Activated CD4-positive, alpha-beta memory T cell treated with anti-CD3 and anti-CD28 coated beads, Interleukin-2, amount 10 ng/mL, durations not matched to agents 7 days and 5 days (primary cell): ENCODE measurements around the gene FOXN3. TPM values are rescaled to one million over a fixed set of nuclear protein-coding genes. Genes with fewer than 3 reads are reported as not detected.

Source experiments
- CTCF ChIA-PET: fragments of 350-600 bp; sonication (Branson Sonifier 250); formaldehyde crosslinking; loops from one replicate; lab custom pipeline; 2021; ENCODE audit warnings: antibody characterized with exemption, inconsistent platforms; lab: Charles Lee
- POLR2A ChIA-PET: fragments of 350-600 bp; sonication (Branson Sonifier 250); formaldehyde crosslinking; loops from one replicate; lab custom pipeline; 2021; ENCODE audit warnings: antibody characterized with exemption; lab: Charles Lee
- DNase-seq: peaks from one replicate; pipeline ENCODE4 v3.0.0-alpha.2; 2020
- H3K27ac Mint-ChIP-seq: one replicate; pipeline ENCODE4 v1.8.0; 2021; ENCODE audit warnings: mild to moderate bottlenecking, mixed read lengths
- H3K27me3 Mint-ChIP-seq: one replicate; pipeline ENCODE4 v1.8.0; 2021; ENCODE audit warnings: mixed read lengths
- H3K36me3 Mint-ChIP-seq: one replicate; pipeline ENCODE4 v1.8.0; 2021; ENCODE audit warnings: low read depth, mixed read lengths
- H3K4me1 Mint-ChIP-seq: one replicate; pipeline ENCODE4 v1.8.0; 2021; ENCODE audit warnings: mixed read lengths
- H3K4me3 Mint-ChIP-seq: one replicate; pipeline ENCODE4 v1.8.0; 2021; ENCODE audit warnings: mild to moderate bottlenecking, mixed read lengths
- H3K9me3 Mint-ChIP-seq: one replicate; pipeline ENCODE4 v1.8.0; 2021; ENCODE audit warnings: mixed read lengths
- total RNA-seq, 2 experiments: library from RNA; stranded (reverse); gene quantifications; one replicate each; pipeline ENCODE4 v1.2.3, GENCODE V29; 2021

Gene FOXN3
- total RNA-seq, 2 experiments from 2014 or later, result 73.1 to 78.3 TPM

GRCh38 chr14:89267656-89268055 lies 149.4 kb downstream of the FOXN3 start:
- Mint-ChIP-seq H3K27me3 (no peaks in the 10 kb centered on the region), H3K4me3 (no peak overlapping the region), H3K27ac (no peak overlapping the region), H3K4me1 (no peaks in the 10 kb centered on the region), H3K36me3 (peaks cover 8% of the 10 kb centered on the region), H3K9me3 (no peaks in the 10 kb centered on the region)
- DNase-seq, result no peak
- POLR2A ChIA-PET, result no interaction called here
- CTCF ChIA-PET, result no interaction called here

- Mint-ChIP-seq H3K27me3 (no peaks in the 10 kb centered on the region), H3K4me1 (no peaks in the 10 kb centered on the region), H3K36me3 (peaks cover 8% of the 10 kb centered on the region), H3K4me3 (no peak overlapping the region), H3K27ac (no peak overlapping the region), H3K9me3 (no peaks in the 10 kb centered on the region)
- no peak for DNase-seq
- ChIA-PET CTCF (no interaction called here), POLR2A (no interaction called here)
Measured at GRCh38 chr14:89267163-89267562, 149.9 kb downstream of the FOXN3 start.

GRCh38 chr14:89266754-89267153 lies 150.3 kb downstream of the FOXN3 start:
- Mint-ChIP-seq H3K27ac (no peak overlapping the region), H3K9me3 (no peaks in the 10 kb centered on the region), H3K27me3 (no peaks in the 10 kb centered on the region), H3K4me1 (no peaks in the 10 kb centered on the region), H3K36me3 (peaks cover 8% of the 10 kb centered on the region), H3K4me3 (no peak overlapping the region)
- no peak for DNase-seq
- POLR2A ChIA-PET, result no interaction called here
- CTCF ChIA-PET, result no interaction called here

- ChIA-PET POLR2A (no interaction called here), CTCF (no interaction called here)
- DNase-seq, result no peak
- H3K4me1 Mint-ChIP-seq, result no peaks in the 10 kb centered on the region
- H3K36me3 Mint-ChIP-seq, result peaks cover 8% of the 10 kb centered on the region
- no peak overlapping the region for H3K27ac Mint-ChIP-seq
- no peak overlapping the region for H3K4me3 Mint-ChIP-seq
- no peaks in the 10 kb centered on the region for H3K9me3 Mint-ChIP-seq
- H3K27me3 Mint-ChIP-seq, result no peaks in the 10 kb centered on the region
Measured at GRCh38 chr14:89265234-89265633, 151.8 kb downstream of the FOXN3 start.

GRCh38 chr14:89264196-89264800 lies 152.7 kb downstream of the FOXN3 start:
- POLR2A ChIA-PET, result no interaction called here

GRCh38 chr14:89262041-89262440 lies 155.0 kb downstream of the FOXN3 start:
- Mint-ChIP-seq H3K9me3 (no peaks in the 10 kb centered on the region), H3K4me3 (no peak overlapping the region), H3K4me1 (no peaks in the 10 kb centered on the region), H3K27ac (no peak overlapping the region), H3K27me3 (no peaks in the 10 kb centered on the region), H3K36me3 (peaks cover 14% of the 10 kb centered on the region)
- no peak for DNase-seq
- CTCF ChIA-PET, result no interaction called here
- POLR2A ChIA-PET, result no interaction called here

More at GRCh38 chr14:89264196-89264800, 152.7 kb downstream of the FOXN3 start:
- no peak for DNase-seq
- H3K27me3 Mint-ChIP-seq, result no peaks in the 10 kb centered on the region
- no peak overlapping the region for H3K27ac Mint-ChIP-seq
- CTCF ChIA-PET, result no interaction called here
- no peaks in the 10 kb centered on the region for H3K9me3 Mint-ChIP-seq
- peaks cover 8% of the 10 kb centered on the region for H3K36me3 Mint-ChIP-seq
- no peak overlapping the region for H3K4me3 Mint-ChIP-seq
- H3K4me1 Mint-ChIP-seq, result no peaks in the 10 kb centered on the region

- H3K4me3 Mint-ChIP-seq, result no peak overlapping the region
- CTCF ChIA-PET, result no interaction called here
- no peaks in the 10 kb centered on the region for H3K4me1 Mint-ChIP-seq
- no peaks in the 10 kb centered on the region for H3K9me3 Mint-ChIP-seq
- no peak for DNase-seq
- POLR2A ChIA-PET, result interaction anchor here (1.0 kb wide), 2 partner anchors 9 to 434 kb away, joined by 3 read pairs; no protein-coding TSS in a partner anchor
- H3K36me3 Mint-ChIP-seq, result peaks cover 9% of the 10 kb centered on the region
- no peaks in the 10 kb centered on the region for H3K27me3 Mint-ChIP-seq
- H3K27ac Mint-ChIP-seq, result no peak overlapping the region
Measured at GRCh38 chr14:89260898-89261297, 156.1 kb downstream of the FOXN3 start.

- Mint-ChIP-seq H3K4me1 (no peaks in the 10 kb centered on the region), H3K9me3 (no peaks in the 10 kb centered on the region), H3K27ac (no peak overlapping the region), H3K4me3 (no peak overlapping the region), H3K36me3 (peaks cover 9% of the 10 kb centered on the region), H3K27me3 (no peaks in the 10 kb centered on the region)
- ChIA-PET POLR2A (interaction anchor here (1.0 to 1.3 kb wide), 2 partner anchors 10 to 23 kb away, joined by 3 read pairs; no protein-coding TSS in a partner anchor), CTCF (no interaction called here)
- DNase-seq, result no peak
Measured at GRCh38 chr14:89259951-89260609, 157.0 kb downstream of the FOXN3 start.

- ChIA-PET CTCF (no interaction called here), POLR2A (interaction anchor here (1.3 kb wide), 1 partner anchor 25 kb away, joined by 3 read pairs; no protein-coding TSS in a partner anchor)
- Mint-ChIP-seq H3K9me3 (no peaks in the 10 kb centered on the region), H3K36me3 (peaks cover 12% of the 10 kb centered on the region), H3K4me1 (no peaks in the 10 kb centered on the region), H3K27ac (no peak overlapping the region), H3K27me3 (no peaks in the 10 kb centered on the region), H3K4me3 (no peak overlapping the region)
- no peak for DNase-seq
Measured at GRCh38 chr14:89258728-89259273, 158.2 kb downstream of the FOXN3 start.

- Mint-ChIP-seq H3K9me3 (no peaks in the 10 kb centered on the region), H3K36me3 (peaks cover 25% of the 10 kb centered on the region), H3K27me3 (no peaks in the 10 kb centered on the region), H3K27ac (no peak overlapping the region), H3K4me3 (no peak overlapping the region), H3K4me1 (no peaks in the 10 kb centered on the region)
- DNase-seq, result no peak
- CTCF ChIA-PET, result no interaction called here
- POLR2A ChIA-PET, result no interaction called here
Measured at GRCh38 chr14:89256951-89257350, 160.1 kb downstream of the FOXN3 start.

- Mint-ChIP-seq H3K4me1 (no peaks in the 10 kb centered on the region), H3K27ac (no peak overlapping the region), H3K27me3 (no peaks in the 10 kb centered on the region), H3K9me3 (no peaks in the 10 kb centered on the region), H3K4me3 (no peak overlapping the region), H3K36me3 (peaks cover 28% of the 10 kb centered on the region)
- POLR2A ChIA-PET, result no interaction called here
- no peak for DNase-seq
- CTCF ChIA-PET, result no interaction called here
Measured at GRCh38 chr14:89256283-89256682, 160.8 kb downstream of the FOXN3 start.

- DNase-seq, result no peak
- CTCF ChIA-PET, result no interaction called here
- H3K27me3 Mint-ChIP-seq, result no peaks in the 10 kb centered on the region
- no peak overlapping the region for H3K27ac Mint-ChIP-seq
- POLR2A ChIA-PET, result no interaction called here
- H3K4me3 Mint-ChIP-seq, result no peak overlapping the region
- no peaks in the 10 kb centered on the region for H3K4me1 Mint-ChIP-seq
- H3K36me3 Mint-ChIP-seq, result peaks cover 31% of the 10 kb centered on the region
- no peaks in the 10 kb centered on the region for H3K9me3 Mint-ChIP-seq
Measured at GRCh38 chr14:89255852-89256251, 161.2 kb downstream of the FOXN3 start.

GRCh38 chr14:89255012-89255411 lies 162.0 kb downstream of the FOXN3 start:
- no peaks in the 10 kb centered on the region for H3K27me3 Mint-ChIP-seq
- ChIA-PET CTCF (no interaction called here), POLR2A (no interaction called here)
- no peak for DNase-seq
- no peak overlapping the region for H3K4me3 Mint-ChIP-seq
- H3K36me3 Mint-ChIP-seq, result peaks cover 36% of the 10 kb centered on the region
- no peaks in the 10 kb centered on the region for H3K9me3 Mint-ChIP-seq
- H3K4me1 Mint-ChIP-seq, result no peaks in the 10 kb centered on the region
- H3K27ac Mint-ChIP-seq, result no peak overlapping the region
